Measurements from ENCODE around the gene ACOT11.

DNA sequence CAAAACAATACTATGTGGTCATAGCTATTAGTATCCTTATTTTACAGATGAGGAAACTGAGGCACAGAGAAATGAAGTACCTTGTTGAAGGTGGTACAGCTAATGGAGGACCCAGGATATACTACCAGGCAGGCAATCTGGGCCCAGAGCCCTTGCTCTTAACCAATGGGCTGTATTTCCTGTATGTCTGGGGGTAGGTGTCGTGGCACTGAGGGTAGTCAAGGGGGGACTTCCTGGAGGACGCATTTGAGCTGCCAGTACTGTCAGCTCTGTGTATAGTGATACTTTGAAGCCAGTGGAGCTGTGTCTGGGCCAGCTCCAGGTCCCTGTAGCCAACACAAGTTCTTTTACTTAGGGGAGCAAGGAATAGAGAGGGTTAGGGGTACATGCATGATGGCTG is 40.3 kb downstream of the ACOT11 start:
- TF ChIP-seq POLR2AphosphoS5 (IDR thresholded peaks at IDR 0.05; ENCODE audit: low read depth, low read length) (no peak), POLR2A (IDR thresholded peaks at IDR 0.05; ENCODE audit: low read depth, low read length) (no peak)
